NB4 (cell line): ENCODE results near the gene ZNF185.

Experiments used
- POLR2A ChIP-seq: IDR thresholded peaks from 2 replicates; pipeline ENCODE4 v1.6.1; 2011; ENCODE audit warnings: mild to moderate bottlenecking; ENCODE audit not compliant: insufficient read length; ENCODE audit errors: extremely low read depth
- TF ChIP-seq, protein P1 (sequence below): IDR thresholded peaks from one replicate; pipeline ENCODE4 v1.5.1; 2012; ENCODE audit warnings: low read depth, low read length

DNA sequence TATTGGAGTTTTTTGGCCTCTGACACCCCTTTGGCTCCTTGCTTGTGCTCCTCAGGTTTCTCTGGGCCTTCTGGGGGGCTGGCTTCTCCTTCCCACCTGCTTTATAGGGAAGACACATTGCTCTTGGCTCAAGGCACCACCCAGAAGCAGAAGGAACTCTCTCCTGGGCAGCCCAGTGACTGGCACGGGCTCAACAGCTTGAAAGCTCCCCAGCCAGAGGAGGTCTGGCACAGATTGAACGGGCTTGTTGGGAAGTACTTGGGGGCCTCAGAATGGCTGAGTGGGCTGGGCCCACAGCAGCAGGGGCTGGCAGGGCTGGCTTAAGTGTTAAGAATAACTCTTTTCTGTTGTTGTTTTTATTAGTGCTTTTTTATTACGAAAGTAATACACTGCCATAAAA lies 11.2 kb upstream of the ZNF185 start:
- TF ChIP-seq, protein P1, sequence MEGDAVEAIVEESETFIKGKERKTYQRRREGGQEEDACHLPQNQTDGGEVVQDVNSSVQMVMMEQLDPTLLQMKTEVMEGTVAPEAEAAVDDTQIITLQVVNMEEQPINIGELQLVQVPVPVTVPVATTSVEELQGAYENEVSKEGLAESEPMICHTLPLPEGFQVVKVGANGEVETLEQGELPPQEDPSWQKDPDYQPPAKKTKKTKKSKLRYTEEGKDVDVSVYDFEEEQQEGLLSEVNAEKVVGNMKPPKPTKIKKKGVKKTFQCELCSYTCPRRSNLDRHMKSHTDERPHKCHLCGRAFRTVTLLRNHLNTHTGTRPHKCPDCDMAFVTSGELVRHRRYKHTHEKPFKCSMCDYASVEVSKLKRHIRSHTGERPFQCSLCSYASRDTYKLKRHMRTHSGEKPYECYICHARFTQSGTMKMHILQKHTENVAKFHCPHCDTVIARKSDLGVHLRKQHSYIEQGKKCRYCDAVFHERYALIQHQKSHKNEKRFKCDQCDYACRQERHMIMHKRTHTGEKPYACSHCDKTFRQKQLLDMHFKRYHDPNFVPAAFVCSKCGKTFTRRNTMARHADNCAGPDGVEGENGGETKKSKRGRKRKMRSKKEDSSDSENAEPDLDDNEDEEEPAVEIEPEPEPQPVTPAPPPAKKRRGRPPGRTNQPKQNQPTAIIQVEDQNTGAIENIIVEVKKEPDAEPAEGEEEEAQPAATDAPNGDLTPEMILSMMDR: no peak
- no peak for TF ChIP-seq POLR2A
